ENCODE data around the gene BTRC.
"Not testable (repeated sequence)": the region's sequence is repeated elsewhere in the genome, so short reads cannot be mapped to it uniquely, and the experiment has no call there.

BTRC gene

DNA sequence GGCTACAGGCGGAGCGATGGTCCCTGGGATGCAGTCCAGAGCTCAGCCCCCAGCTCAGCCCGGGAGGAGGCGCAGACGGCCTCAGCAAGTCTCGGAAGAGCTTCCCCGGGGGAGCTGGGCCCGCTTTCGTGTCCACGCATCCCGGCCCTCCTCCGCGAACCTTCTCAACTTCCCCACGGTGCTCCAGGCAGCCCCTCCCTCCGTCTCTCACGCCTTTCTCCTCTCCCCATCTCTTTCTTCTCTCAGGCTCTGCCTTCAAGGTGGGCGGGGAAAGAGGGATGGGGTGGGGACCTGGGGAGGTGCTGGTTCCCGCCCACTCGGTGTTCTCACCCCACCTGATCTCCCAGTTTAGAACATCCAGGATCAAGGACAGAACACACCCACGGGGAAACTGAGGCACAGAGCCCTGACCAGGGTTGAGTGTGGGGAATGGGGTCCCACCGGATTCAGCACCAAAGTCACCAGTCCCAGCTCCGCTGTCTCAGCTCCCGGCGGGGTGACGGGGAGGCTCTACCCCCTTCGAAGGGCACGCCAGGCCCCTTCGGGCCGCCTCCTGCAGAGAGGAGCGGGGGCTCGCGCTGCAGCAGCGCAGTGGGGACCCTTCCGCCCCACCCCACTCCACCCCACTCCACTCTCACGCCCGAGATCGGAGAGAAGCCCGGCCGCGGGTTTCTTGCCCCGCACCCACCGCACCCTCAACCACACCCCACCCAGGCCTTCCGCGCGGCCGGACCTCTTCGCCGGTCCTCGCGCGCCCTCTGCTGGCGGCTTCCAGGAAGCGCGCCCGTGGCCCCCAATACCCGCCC is 215.9 kb downstream of the BTRC start:
- peak; percentile 62 for DNase-seq

DNA sequence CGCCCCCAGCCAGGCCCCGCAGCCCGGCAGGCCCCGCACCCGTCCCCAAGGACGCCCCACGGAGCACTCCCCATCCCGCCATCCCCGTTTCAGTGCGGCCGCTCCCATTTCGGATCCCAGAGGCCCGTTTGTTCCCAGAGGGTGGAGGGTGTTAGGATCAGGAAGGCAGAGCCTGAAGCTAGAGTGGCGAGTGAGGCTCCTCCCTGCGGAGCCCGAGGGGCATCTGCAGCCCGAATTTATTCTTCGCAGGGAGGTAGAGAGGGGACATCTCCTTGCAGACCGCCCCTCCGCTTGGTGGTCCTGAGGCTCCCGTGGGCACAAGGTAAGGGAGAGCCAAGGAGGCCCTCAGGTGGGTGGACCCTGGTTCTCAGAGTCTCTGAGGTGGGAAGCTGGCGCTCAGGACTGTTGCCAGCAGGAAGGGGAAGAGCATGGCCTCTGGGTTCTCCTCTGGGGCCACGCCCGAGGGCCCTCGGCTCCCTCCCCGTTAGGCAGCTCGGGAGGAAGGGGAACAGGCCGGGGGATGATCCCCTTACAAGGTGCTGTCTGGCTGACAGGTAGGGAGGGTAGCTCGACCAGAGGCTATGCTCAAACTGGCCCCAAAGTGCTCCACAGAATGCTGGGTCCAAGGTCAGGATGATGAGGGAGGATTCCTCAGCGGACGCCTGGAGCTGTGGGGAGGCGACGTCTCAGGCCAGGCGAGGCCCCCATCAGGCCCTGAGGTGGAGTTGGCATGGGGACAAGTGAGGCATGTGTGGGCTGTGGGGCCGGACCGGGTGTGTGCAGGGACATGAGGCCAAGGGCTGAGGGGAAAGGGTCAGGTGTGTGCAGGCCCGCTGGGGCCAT is 216.7 kb downstream of the BTRC start:
- DNase-seq: peak; percentile 62

DNA sequence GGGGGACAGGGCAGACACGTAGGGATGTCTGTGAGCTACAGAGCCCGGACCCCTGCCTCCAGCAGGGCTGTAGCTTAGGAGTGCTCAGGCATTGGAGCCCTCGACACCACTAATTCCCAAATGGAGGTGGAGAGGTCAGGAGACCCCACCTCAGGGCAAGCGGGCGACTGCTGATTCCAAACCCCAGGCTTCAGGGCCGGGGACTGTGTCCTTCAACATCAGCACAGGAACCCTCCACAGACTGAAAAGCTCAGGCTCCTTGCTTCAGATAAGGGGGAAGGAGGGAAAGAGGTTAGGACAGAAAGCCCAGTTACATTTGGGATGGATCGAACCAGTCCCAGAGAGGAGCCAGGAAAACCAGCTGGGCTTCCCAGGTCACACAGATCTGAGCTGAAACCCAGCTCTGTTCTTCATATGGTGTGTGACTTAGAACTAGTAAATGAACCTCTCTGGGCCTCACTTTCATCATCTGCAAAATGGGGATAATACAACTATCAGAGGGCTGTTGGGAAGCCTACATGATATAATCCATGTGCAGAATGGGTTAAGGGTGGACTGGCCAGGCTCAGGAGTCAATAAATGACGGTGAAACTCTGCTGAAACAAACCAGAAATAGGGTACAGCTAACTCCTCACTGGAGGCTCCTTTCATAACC is 217.4 kb downstream of the BTRC start:
- DNase-seq: no peak

DNA sequence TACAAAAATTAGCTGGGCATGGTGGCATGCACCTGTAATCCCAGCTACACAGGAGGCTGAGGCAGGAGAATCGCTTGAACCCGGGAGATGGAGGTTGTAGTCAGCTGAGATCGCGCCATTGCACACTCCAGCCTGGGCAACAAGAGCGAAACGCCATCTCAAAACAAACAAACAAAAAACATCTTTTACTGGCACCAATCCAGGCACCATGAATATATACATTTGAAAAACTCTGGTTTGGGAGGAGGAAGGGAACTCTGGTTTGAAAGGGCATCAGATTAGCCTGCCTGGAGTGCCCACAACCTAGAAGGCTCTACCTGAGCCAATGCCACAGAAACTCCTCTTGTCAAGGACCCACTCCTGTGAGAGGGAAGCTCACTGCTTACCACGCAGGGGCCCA is 218.2 kb downstream of the BTRC start:
- DNase-seq: no peak

DNA sequence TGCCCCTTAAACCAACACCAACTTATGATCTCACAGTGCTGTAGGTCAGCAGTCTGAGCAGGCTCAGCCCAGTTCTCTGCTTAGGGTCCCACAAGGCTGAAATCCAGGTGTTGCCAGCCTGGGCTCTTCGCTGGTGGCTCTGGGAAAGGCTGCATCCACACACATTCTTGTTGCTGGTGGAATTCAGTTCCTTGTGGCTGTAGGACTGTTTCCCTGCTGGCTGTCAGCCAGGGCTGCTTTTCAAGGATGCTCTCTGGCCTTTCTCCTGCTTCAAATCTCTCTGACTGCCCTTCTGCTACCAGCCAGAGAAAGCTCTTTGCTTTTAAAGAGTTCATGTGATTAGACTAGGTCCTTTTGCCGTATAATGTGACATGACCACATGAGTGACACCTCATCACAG is 218.8 kb downstream of the BTRC start:
- DNase-seq: no peak

DNA sequence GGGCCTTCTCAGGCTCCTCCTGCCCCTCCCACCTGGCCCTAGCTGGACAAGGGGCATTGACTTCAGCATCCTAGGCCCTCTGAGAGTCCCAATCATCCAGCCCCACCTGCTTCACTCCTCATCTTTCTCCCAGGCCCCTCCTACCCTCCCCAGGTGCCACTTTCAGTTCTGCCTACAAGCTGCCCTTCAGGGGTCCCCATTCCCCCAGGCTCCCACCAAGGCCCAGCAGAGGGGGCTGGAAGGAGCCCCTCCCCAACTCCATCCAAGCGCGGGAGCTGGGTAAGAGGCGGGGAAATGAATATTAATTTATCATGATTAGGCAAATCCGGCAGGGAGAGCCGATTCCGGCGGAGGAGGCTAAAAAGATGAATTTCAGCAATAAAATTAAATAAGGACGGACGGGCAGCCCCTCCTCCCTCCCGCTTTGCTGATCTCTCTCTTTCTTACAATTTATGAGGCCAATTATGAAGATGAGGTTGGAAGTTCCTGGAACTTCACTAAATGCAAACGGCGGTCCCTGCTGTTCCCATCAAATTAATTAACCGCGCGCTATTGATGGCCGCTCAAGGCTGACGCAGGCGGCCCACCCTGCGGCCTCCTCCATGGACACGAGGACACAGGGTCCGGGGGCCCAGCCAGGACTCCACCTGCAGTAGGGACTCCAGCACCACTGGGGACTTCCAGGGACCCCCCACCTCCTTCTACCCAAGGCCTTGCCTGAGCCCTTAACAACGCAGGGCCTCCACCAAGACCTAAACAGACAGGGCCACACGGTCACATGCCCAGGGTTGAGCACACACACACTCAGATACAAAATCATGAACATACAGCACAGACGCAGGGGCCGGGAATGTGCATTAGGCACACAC is 220.2 kb downstream of the BTRC start:
- no peak for DNase-seq

DNA sequence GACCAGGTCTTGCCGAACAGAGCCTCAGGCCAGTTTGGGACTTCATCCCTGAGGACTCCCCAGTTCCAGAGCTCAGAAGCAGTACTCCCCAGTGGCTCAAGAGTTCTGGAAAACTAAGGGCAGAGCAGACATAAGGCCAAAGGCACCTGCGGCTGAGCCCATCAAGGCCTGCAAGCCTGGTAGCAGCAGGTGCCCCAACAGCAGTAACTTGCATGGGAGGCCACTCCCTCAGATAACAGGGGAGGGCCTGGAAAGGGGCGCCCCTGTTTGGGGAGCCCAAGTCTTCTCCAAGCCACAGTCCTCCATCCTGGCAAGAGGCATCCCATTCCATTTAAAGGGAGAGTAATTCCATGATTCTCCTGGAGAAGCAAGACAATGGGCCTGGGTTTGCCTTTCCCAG is 221.1 kb downstream of the BTRC start:
- DNase-seq: no peak

DNA sequence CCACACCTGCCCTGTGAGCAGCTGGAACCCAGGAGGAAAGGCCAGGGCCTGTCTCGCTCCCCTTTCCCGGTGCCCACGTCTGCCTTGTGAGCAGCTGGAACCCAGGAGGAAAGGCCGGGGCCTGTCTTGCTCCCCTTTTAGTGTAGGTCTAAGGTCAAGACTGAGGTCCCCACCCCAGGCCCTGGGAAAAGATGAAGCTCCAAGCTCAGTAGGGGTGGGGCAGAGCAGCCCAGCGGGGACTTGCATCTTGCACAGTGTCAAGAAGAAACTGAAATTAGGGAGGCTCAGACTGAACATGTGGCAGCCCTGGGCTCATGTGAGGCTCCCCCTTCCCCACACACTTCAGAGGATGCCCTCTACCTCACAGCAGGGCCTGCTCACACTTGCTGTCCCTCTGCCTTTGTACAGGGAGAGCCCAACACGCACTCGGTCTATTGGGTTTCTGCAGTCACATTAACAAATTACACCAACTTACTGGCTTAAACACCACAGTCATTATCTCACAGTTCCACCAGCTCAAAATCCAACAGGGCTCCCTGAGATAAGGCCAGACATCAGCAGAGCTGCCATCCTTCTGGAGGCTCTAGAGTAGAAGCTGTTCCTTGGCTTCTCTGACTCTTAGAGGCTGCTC is 221.7 kb downstream of the BTRC start:
- DNase-seq: no peak

DNA sequence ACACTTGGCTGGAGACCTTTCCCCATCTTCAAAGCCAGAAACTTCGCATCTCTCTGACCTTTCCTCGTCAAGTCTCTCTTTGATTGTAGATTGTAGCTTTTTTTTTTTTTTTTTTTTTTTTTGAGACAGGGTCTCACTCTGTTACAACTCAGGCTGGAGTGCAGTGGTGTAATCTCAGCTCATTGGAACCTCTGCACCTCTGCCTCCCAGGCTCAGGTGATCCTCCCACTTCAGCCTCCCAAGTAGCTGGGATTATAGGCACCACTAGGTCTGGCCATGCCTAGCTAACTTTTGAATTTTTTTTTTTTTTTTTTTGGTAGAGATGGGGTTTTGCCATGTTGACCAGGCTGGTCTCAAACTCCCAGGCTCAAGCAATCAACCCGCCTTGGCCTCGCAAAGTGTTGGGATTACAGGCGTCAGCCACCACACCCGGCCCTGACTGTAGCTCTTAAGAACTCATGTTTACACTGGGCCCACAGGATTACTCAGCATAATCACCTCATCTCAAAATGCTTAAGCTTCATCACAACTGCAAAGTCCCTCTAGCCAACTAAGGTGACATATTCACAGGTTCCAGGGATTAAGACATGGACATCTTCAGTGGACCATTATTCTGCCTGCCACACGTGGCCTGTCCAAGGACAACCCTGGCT is 222.4 kb downstream of the BTRC start:
- no peak for DNase-seq

DNA sequence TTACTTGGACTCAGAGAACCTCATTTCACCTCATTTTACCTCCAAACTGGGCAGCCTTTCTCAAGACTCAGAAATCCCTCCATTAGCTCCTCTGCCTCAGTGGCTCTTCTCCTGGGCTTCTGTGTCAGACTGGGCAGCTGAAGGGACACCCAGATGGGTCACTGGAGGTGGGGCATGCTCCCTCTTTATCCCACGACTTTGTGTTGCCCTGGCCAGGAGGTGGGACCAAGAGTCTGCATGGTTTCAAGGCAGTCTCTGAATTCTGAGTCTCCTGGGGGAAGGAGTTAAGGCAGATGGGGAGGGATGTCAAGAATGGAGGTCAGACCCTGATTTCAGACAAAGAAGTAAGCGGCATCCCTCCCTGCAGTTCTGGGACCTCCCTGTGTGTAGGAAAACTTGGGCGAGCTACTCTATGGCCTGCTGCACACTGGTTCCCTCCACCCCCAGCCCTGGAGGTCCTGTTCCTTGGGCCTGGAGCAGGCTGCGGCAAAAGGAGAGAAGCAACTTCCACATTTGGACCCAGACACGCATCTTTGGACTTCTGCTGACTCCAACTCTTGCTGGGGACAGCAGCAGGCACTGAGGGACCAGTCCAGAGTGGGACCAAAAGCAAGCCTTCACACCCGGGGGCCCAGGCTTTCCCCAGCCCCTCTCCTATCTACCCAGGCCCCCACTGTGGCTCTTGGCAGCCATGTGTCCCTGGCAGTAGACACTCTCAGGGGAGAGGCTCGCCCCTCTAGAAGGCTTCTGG is 223.3 kb downstream of the BTRC start:
- DNase-seq: no peak

DNA sequence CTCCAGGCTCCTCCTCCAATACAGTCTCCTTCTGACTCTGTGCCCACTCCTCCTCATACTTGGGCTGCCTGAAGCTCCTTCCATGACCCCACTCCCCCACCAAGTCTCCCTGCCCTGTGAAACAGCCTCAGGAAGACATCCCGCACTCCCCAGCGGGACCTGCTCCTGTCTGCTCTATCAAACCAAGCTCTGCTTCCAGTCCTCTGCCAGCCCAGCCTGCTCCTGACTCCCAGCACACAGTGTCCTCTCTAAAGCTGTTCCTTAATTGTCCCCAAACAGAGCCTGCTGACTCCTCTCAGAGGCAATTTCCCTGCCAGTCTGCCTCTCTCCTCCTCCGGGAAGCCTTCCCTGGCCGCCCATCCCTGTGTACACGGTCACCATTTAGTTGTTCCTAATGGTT is 224.2 kb downstream of the BTRC start:
- no peak for DNase-seq

DNA sequence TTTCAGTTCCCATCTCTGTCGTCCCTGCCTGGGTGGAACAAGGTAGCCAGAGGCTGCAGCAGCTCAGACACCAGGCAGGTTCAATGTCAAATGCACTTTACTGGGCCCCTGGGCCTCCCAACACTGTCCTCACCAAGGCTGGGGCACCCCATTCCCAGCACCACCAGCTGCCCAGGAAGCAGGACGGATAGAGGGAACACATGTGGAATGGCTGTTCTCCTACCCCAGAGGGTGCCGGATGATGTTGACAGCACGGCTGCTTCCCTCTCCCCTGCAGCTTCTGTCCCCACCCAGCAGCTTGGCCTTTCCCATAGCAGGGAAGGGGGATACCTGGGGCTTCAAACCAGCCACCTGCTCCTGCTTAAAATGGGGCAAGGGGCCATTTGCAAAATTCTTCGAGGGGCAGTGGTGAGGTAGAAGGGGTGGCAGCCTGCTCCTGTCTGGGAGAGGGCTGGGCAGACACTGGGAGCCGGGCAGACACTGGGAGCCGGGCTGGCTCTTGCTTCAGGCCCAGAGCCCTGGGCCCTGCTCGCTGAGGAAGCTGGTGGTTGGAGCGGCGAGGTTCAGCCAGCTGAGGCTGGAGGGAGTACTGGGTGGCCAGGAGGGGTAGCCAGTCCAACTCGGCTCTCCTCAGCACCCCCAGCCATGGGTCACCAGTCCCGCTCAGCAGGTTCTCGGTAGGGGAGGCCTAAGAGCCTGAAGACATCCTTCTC is 225.0 kb downstream of the BTRC start:
- no peak for DNase-seq

DNA sequence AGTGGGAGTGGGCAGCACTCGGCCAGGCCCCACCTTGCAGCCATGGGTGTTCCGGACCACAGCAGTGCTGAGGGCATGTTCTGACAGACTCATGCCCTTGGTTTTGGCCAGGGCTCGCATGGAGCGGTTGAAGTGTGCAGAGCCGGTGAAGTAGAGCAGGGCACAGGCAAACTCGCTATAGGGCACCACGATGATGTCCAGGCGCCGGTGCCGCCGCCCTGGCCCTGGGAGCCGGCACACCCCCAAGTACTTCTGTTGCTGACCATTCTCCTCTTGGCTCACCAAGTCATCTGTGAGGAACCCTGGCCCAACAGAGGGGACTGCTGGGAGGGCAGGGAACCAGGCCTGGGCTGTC is 225.5 kb downstream of the BTRC start:
- no peak for DNase-seq

DNA sequence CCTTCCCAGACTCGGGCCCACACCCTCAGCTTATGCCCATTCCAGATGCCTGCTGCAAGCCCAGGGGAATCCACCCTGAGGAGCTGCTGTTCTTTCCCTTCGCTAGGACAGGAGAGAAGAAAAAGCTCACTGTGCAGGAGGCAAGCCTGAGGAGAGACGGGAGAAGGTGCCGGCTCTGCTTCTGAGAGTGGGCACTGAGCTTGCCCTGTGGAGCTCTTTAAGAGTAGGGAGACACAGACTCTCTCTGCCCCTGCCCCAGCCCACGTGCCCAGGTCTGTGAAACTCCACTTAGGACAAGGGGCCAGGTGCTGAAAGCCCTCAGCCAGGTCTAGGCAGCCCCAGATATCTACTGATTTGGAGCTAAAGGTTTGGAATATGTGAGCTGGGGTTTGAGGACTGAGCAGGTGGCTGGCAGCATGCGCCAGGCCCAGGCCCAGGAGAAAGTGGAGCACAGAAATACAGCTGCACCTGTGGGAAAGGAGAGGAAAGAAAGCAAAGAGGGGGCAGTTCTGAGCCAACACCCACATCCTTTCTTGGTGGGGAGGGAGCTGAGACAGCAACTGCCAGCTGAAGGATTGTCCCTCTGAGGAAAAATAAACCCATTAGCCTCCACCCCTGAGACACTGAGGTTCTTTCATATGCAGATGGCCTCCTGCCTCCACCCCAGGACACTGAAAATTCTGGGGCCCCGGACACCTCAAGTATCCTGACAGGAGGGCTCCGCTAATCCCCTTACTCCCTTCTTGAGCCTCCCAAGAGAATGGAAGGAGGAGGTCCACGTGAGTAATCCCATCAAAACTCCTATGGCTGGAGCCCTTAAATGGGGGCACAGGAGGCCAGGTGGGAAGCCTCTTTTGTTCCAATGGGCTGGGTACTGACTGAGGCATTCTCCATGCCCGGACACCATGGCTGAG is 226.8 kb downstream of the BTRC start:
- DNase-seq: no peak

DNA sequence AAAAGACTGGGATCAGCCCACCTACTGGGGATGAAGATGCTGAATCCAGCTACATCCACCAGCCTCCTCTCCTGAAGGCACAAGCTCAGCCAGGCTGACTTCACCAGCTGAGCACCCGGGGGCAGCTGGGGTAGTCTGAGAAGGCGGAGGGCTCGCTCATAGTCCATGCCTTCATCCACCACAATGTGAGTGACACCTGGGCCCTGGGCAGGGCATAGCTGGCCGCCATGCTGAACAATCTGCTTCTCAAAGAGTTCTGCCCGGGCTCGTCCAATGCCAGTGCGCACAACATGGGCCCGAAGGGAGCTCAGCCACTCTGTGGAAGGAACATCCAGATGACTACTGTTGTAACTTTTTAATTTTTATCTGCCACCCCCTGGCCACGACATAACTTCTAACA is 231.9 kb downstream of the BTRC start:
- no peak for DNase-seq

DNA sequence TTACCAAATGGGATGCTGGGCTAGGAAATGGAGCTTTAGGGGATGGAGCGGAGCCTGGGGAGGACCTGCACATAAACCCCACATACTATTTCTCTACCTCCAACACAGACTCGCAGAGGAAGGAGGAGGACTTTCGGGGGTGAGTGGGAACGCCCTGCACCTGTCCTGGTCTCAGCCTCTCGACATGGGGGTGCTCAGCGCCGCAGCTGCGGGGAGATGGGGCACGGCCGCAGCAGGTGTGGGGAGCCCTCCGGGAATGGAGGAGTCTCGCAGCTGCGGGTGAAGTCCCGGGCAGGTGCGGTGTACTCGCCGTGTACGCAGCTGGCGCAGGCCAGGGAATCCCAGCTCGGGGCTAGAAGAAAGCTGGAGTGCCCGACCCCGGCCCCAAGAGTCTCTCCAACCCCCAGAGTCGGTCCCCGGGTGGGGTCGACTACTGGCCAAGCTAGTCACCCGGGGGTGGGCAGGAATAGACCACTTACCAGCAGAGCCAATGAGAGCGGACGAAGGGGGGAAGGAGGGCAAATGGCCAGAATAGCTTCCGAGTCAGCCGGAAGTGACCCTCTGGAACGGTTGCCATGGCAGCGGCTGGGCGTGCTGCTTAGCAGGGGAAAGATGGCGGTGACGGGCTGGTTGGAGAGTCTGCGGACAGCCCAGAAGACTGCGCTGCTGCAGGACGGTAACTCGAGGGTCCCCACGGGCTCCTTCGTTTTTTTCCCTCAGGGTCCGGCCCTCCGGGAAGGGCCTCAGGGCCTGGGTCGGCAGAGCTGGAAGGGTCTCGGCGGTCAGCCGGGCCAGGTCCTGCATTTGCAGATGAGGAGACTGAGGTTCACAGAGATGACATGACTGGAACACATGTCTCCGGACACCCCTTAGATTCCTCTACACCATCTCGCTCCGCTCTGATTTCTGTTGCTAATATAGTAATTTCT is 234.0 kb downstream of the BTRC start, which contains the start of the genes DPCD and POLL:
Gene DPCD, plus strand, starts transcription at position 597 of the 929 bp plus-strand sequence. Its CDS starts 16 bp downstream, at position 613.
Gene POLL, minus strand, starts transcription at position 533 of the 929 bp plus-strand sequence. CDS start 897 bp downstream, outside the sequence.
- peak; percentile 88 for DNase-seq

DNA sequence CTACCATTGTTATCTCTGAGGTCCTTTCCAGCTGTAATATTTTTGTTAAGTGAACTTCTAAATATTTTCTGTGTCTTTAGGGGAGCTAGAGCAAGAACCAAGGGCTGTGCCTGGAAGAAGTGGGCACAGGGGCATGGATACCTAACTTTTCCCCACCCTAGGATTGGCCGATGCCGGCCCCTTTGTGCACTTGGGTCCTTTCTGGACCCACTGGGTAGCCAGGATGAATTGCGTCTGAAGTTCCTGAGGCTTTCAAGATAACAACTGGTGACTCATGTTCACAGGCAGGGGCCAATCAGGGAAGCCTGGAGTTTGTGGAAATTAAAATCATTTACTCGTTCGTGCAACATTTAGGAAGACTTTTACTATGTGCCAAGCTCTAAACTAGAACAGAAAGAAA is 234.9 kb downstream of the BTRC start:
- DNase-seq: no peak

DNA sequence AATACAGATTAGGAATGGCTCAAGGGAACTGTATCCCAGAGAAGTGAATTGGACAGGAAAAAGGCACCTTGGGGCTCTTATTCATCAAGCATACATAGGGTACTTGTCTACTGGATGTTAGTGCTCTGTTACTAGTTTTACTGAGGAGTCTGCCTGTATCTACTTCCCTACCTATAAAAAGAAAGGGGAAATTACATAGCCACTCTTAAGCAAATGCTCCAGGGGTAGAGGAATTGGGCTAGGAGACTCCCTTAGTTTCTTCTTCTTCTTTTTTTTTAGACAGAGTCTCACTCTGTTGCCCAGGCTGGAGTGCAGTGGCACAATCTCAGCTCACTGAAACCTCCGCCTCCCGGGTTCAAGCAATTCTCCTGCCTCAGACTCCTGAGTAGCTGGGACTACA is 239.4 kb downstream of the BTRC start:
- not testable (repeated sequence) for DNase-seq
